ENCODE data around the gene TIMM17A.

DNA sequence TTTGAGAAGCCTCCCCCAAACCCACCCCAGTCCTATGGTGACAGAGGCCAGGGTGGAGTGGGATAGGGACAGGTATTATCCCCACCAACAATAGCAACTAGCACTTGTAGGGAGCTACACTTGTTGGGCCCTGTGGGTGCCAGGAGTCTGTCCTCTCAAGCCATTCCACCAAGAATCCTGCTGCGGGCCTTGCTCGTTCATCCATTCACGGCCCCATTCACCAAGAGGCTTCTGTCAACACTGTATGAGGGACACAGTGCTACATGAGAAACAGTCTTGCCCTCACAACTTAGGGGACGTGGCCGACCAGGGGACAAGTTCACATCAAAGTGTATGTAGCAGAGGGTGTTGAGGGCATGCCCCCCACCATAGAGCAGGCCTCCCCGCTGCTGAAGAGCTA is 47.7 kb upstream of the TIMM17A start:
- TF ChIP-seq, protein P1, sequence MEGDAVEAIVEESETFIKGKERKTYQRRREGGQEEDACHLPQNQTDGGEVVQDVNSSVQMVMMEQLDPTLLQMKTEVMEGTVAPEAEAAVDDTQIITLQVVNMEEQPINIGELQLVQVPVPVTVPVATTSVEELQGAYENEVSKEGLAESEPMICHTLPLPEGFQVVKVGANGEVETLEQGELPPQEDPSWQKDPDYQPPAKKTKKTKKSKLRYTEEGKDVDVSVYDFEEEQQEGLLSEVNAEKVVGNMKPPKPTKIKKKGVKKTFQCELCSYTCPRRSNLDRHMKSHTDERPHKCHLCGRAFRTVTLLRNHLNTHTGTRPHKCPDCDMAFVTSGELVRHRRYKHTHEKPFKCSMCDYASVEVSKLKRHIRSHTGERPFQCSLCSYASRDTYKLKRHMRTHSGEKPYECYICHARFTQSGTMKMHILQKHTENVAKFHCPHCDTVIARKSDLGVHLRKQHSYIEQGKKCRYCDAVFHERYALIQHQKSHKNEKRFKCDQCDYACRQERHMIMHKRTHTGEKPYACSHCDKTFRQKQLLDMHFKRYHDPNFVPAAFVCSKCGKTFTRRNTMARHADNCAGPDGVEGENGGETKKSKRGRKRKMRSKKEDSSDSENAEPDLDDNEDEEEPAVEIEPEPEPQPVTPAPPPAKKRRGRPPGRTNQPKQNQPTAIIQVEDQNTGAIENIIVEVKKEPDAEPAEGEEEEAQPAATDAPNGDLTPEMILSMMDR (IDR thresholded peaks at IDR 0.05): no peak
- no peak for TF ChIP-seq POLR2A (IDR thresholded peaks at IDR 0.05)
